ENCODE data around the gene FSHR.

Gene FSHR

GRCh38 chr2:48929571-48930301, 224.6 kb downstream of the FSHR start:
- Histone ChIP-seq H3K4me3 (ENCODE audit: control insufficient read depth in 1 of 7, extremely low read depth in 1 of 7, insufficient read depth in 4 of 7, low read depth in 2 of 7, low read length in 6 of 7) (no peak overlapping the region), H3K27ac (ENCODE audit: insufficient read depth in 1 of 2, low read depth in 1 of 2, low read length in 2 of 2, poor library complexity in 1 of 2, severe bottlenecking in 2 of 2) (no peak overlapping the region), H3K9me3 (ENCODE audit: control extremely low read depth in 1 of 5, control insufficient read depth in 4 of 5, insufficient read depth in 2 of 5, low read depth in 1 of 5, low read length in 4 of 5) (no peaks in the 10 kb centered on the region), H3K4me1 (ENCODE audit: control extremely low read depth in 1 of 4, control insufficient read depth in 4 of 4, insufficient read depth in 4 of 4, low read length in 3 of 4) (no peaks in the 10 kb centered on the region), H3K36me3 (ENCODE audit: control insufficient read depth in 4 of 4, insufficient read depth in 4 of 4, low read length in 3 of 4) (no peaks in the 10 kb centered on the region), H3K27me3 (replicated peaks in 2 of 5; ENCODE audit: control insufficient read depth in 4 of 5, insufficient read depth in 5 of 5, low read length in 4 of 5) (peaks cover 0 to 4% (median 0%) of the 10 kb centered on the region in 5 experiments)
- ChIA-PET CTCF (interaction anchor here (1.1 kb wide), 1 partner anchor 16 kb away, joined by 3 read pairs; no protein-coding TSS in a partner anchor), POLR2A (no interaction called here)
- no peak for DNase-seq
- WGBS (ENCODE audit: insufficient coverage): 92% methylated on average over 5 of the region's 6 CpGs

DNA sequence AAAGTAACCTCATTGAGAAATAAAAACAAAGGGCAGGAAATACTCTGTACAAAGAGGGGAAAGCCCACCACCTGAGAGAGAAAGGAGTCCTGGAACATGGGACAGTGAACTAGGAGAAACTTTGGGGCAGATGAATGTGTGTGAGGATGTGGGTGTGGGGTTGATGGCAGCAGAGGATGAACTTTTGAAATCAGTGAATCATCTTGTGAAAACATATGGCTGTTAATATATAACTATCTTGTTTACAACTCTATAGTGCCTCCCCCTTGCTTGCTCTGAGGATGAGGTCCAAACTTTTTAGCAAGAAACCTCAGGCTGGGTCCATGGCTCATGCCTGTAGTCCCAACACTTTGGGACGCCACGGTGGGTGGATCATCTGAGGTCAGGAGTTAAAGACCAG, 227.0 kb downstream of the FSHR start:
- DNase-seq: no peak
- CTCF ChIA-PET: no interaction called here

GRCh38 chr2:48915884-48916283, 238.4 kb downstream of the FSHR start:
- no peaks in the 10 kb centered on the region for H3K36me3 ChIP-seq (ENCODE audit: control insufficient read depth in 4 of 4, insufficient read depth in 4 of 4, low read length in 3 of 4)
- no peak overlapping the region for H3K27ac ChIP-seq (ENCODE audit: insufficient read depth in 1 of 2, low read depth in 1 of 2, low read length in 2 of 2, poor library complexity in 1 of 2, severe bottlenecking in 2 of 2)
- POLR2A ChIA-PET: no interaction called here
- H3K4me3 ChIP-seq (ENCODE audit: control insufficient read depth in 1 of 7, extremely low read depth in 1 of 7, insufficient read depth in 4 of 7, low read depth in 2 of 7, low read length in 6 of 7): no peak overlapping the region
- H3K27me3 ChIP-seq (replicated peaks in 2 of 5; ENCODE audit: control insufficient read depth in 4 of 5, insufficient read depth in 5 of 5, low read length in 4 of 5): peaks cover 0 to 2% (median 0%) of the 10 kb centered on the region in 5 experiments
- H3K9me3 ChIP-seq (ENCODE audit: control extremely low read depth in 1 of 5, control insufficient read depth in 4 of 5, insufficient read depth in 2 of 5, low read depth in 1 of 5, low read length in 4 of 5): no peaks in the 10 kb centered on the region
- no peaks in the 10 kb centered on the region for H3K4me1 ChIP-seq (ENCODE audit: control extremely low read depth in 1 of 4, control insufficient read depth in 4 of 4, insufficient read depth in 4 of 4, low read length in 3 of 4)
- 93% methylated on average over 19 of the region's 19 CpGs for WGBS (ENCODE audit: insufficient coverage)
- CTCF ChIA-PET: interaction anchor here (0.6 kb wide), 1 partner anchor 1560 kb away, joined by 3 read pairs; no protein-coding TSS in a partner anchor
- no peak for DNase-seq

More for the DNA sequence above, 227.0 kb downstream of the FSHR start:
- no CpG with 5 or more reads among the region's 2 CpGs for WGBS (ENCODE audit: insufficient coverage)
- POLR2A ChIA-PET: no interaction called here
- Histone ChIP-seq H3K27ac (ENCODE audit: insufficient read depth in 1 of 2, low read depth in 1 of 2, low read length in 2 of 2, poor library complexity in 1 of 2, severe bottlenecking in 2 of 2) (no peak overlapping the region), H3K9me3 (ENCODE audit: control extremely low read depth in 1 of 5, control insufficient read depth in 4 of 5, insufficient read depth in 2 of 5, low read depth in 1 of 5, low read length in 4 of 5) (no peaks in the 10 kb centered on the region), H3K4me1 (ENCODE audit: control extremely low read depth in 1 of 4, control insufficient read depth in 4 of 4, insufficient read depth in 4 of 4, low read length in 3 of 4) (no peaks in the 10 kb centered on the region), H3K27me3 (replicated peaks in 2 of 5; ENCODE audit: control insufficient read depth in 4 of 5, insufficient read depth in 5 of 5, low read length in 4 of 5) (peaks cover 0 to 4% (median 0%) of the 10 kb centered on the region in 5 experiments), H3K4me3 (ENCODE audit: control insufficient read depth in 1 of 7, extremely low read depth in 1 of 7, insufficient read depth in 4 of 7, low read depth in 2 of 7, low read length in 6 of 7) (no peak overlapping the region), H3K36me3 (ENCODE audit: control insufficient read depth in 4 of 4, insufficient read depth in 4 of 4, low read length in 3 of 4) (no peaks in the 10 kb centered on the region)

DNA sequence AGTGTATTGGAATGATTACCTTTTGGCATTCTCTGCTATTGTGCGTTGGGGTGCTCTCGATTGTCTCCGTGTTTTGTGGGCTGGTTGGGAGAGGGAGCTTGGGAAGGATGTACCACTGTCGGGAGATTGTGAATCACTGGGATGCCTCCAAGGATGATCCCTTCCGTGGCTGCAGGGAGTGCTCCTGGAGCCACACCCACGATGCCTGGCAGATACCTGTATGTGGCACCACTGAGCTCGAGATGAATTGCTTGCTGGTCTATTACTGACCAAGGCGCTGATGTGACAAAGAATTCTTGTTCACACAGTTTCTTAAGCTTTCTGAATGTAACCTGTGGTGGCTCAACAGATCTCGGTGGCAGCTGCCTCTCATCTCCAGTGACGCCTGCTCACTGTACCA, 239.1 kb downstream of the FSHR start:
- H3K9me3 ChIP-seq (ENCODE audit: control extremely low read depth in 1 of 5, control insufficient read depth in 4 of 5, insufficient read depth in 2 of 5, low read depth in 1 of 5, low read length in 4 of 5): no peaks in the 10 kb centered on the region
- DNase-seq: no peak
- POLR2A ChIA-PET: no interaction called here
- no peak overlapping the region for H3K27ac ChIP-seq (ENCODE audit: insufficient read depth in 1 of 2, low read depth in 1 of 2, low read length in 2 of 2, poor library complexity in 1 of 2, severe bottlenecking in 2 of 2)
- no peak overlapping the region for H3K4me3 ChIP-seq (ENCODE audit: control insufficient read depth in 1 of 7, extremely low read depth in 1 of 7, insufficient read depth in 4 of 7, low read depth in 2 of 7, low read length in 6 of 7)
- no peaks in the 10 kb centered on the region for H3K4me1 ChIP-seq (ENCODE audit: control extremely low read depth in 1 of 4, control insufficient read depth in 4 of 4, insufficient read depth in 4 of 4, low read length in 3 of 4)
- CTCF ChIA-PET: interaction anchor here (0.6 kb wide), 1 partner anchor 1561 kb away, joined by 3 read pairs; no protein-coding TSS in a partner anchor
- no peaks in the 10 kb centered on the region for H3K27me3 ChIP-seq (replicated peaks in 2 of 5; ENCODE audit: control insufficient read depth in 4 of 5, insufficient read depth in 5 of 5, low read length in 4 of 5)
- WGBS (ENCODE audit: insufficient coverage): 90% methylated on average over 10 of the region's 10 CpGs
- no peaks in the 10 kb centered on the region for H3K36me3 ChIP-seq (ENCODE audit: control insufficient read depth in 4 of 4, insufficient read depth in 4 of 4, low read length in 3 of 4)

- 0% methylated on average over 1 of the region's 1 CpG for WGBS (ENCODE audit: insufficient coverage)
- CTCF ChIA-PET: no interaction called here
Observed at GRCh38 chr2:48914477-48915089, 239.7 kb downstream of the FSHR start.

More at GRCh38 chr2:48914477-48915089, 239.7 kb downstream of the FSHR start:
- H3K27ac ChIP-seq (ENCODE audit: insufficient read depth in 1 of 2, low read depth in 1 of 2, low read length in 2 of 2, poor library complexity in 1 of 2, severe bottlenecking in 2 of 2): no peak overlapping the region
- H3K36me3 ChIP-seq (ENCODE audit: control insufficient read depth in 4 of 4, insufficient read depth in 4 of 4, low read length in 3 of 4): no peaks in the 10 kb centered on the region
- no peaks in the 10 kb centered on the region for H3K4me1 ChIP-seq (ENCODE audit: control extremely low read depth in 1 of 4, control insufficient read depth in 4 of 4, insufficient read depth in 4 of 4, low read length in 3 of 4)
- DNase-seq: peak in 1 of 3 donors; percentile 17
- H3K27me3 ChIP-seq (replicated peaks in 2 of 5; ENCODE audit: control insufficient read depth in 4 of 5, insufficient read depth in 5 of 5, low read length in 4 of 5): no peaks in the 10 kb centered on the region
- no peaks in the 10 kb centered on the region for H3K9me3 ChIP-seq (ENCODE audit: control extremely low read depth in 1 of 5, control insufficient read depth in 4 of 5, insufficient read depth in 2 of 5, low read depth in 1 of 5, low read length in 4 of 5)
- H3K4me3 ChIP-seq (ENCODE audit: control insufficient read depth in 1 of 7, extremely low read depth in 1 of 7, insufficient read depth in 4 of 7, low read depth in 2 of 7, low read length in 6 of 7): no peak overlapping the region
- POLR2A ChIA-PET: no interaction called here

Data from common myeloid progenitor, CD34-positive (primary cell).